ENCODE results near the gene GRXCR1. TPM values are rescaled to one million over a fixed set of nuclear protein-coding genes. Genes with fewer than 3 reads are reported as not detected.

The GRXCR1 gene
- total RNA-seq, 4 donors from 2014 or later = not detected

GRCh38 chr4:42906341-42906740 lies 13.8 kb downstream of the GRXCR1 start:
- TF ChIP-seq EP300 (IDR thresholded peaks at IDR 0.05) = no peak
- no peak for TF ChIP-seq POLR2A (IDR thresholded peaks at IDR 0.05; ENCODE audit: low read depth)
- TF ChIP-seq POLR2AphosphoS5 (IDR thresholded peaks at IDR 0.05) = no peak
- TF ChIP-seq CTCF (IDR thresholded peaks at IDR 0.05) = no peak
- Histone ChIP-seq H3K27me3 (no peaks in the 10 kb centered on the region), H3K27ac (replicated peaks in 1 of 4) (no peak overlapping the region), H3K4me3 (no peak overlapping the region), H3K4me1 (no peaks in the 10 kb centered on the region), H3K9me3 (peaks cover 0 to 2% (median 0%) of the 10 kb centered on the region in 4 donors), H3K36me3 (no peaks in the 10 kb centered on the region)
- 96% methylated on average over 1 of the region's 1 CpG for WGBS
- intact Hi-C loops (cut with DNase I) = no loop called here
- DNase-seq (ENCODE audit: extremely low spot score) = no peak

GRCh38 chr4:42906891-42907759 lies 14.6 kb downstream of the GRXCR1 start:
- Histone ChIP-seq H3K27ac (replicated peaks in 1 of 4) (no peak overlapping the region), H3K9me3 (no peaks in the 10 kb centered on the region), H3K36me3 (no peaks in the 10 kb centered on the region), H3K4me1 (no peaks in the 10 kb centered on the region), H3K27me3 (no peaks in the 10 kb centered on the region), H3K4me3 (no peak overlapping the region)
- DNase-seq (ENCODE audit: extremely low spot score) = no peak
- TF ChIP-seq POLR2A (IDR thresholded peaks at IDR 0.05; ENCODE audit: low read depth) (no peak), CTCF (IDR thresholded peaks at IDR 0.05) (no peak), EP300 (IDR thresholded peaks at IDR 0.05) (no peak), POLR2AphosphoS5 (IDR thresholded peaks at IDR 0.05) (no peak)
- intact Hi-C loops (cut with DNase I) = no loop called here
- WGBS = 73% methylated on average over 6 of the region's 6 CpGs

- Histone ChIP-seq H3K27ac (replicated peaks in 1 of 4) (no peak overlapping the region), H3K4me1 (no peaks in the 10 kb centered on the region), H3K27me3 (no peaks in the 10 kb centered on the region), H3K4me3 (no peak overlapping the region), H3K36me3 (no peaks in the 10 kb centered on the region), H3K9me3 (no peaks in the 10 kb centered on the region)
- no peak for DNase-seq (ENCODE audit: extremely low spot score)
- intact Hi-C loops (cut with DNase I) = no loop called here
- WGBS = 71% methylated on average over 5 of the region's 5 CpGs
- no peak for TF ChIP-seq EP300 (IDR thresholded peaks at IDR 0.05)
- no peak for TF ChIP-seq POLR2AphosphoS5 (IDR thresholded peaks at IDR 0.05)
- TF ChIP-seq POLR2A (IDR thresholded peaks at IDR 0.05; ENCODE audit: low read depth) = no peak
- no peak for TF ChIP-seq CTCF (IDR thresholded peaks at IDR 0.05)
Observed at GRCh38 chr4:42910459-42910858, 17.9 kb downstream of the GRXCR1 start.

- H3K4me3 ChIP-seq = no peak overlapping the region
- no peak for TF ChIP-seq EP300 (IDR thresholded peaks at IDR 0.05)
- no peak for TF ChIP-seq POLR2A (IDR thresholded peaks at IDR 0.05; ENCODE audit: low read depth)
- no peak for TF ChIP-seq POLR2AphosphoS5 (IDR thresholded peaks at IDR 0.05)
- TF ChIP-seq CTCF (IDR thresholded peaks at IDR 0.05) = no peak
- H3K27me3 ChIP-seq = no peaks in the 10 kb centered on the region
- WGBS = 84% methylated on average over 4 of the region's 4 CpGs
- DNase-seq (ENCODE audit: extremely low spot score) = no peak
- no peak overlapping the region for H3K27ac ChIP-seq (replicated peaks in 1 of 4)
- no peaks in the 10 kb centered on the region for H3K4me1 ChIP-seq
- no peaks in the 10 kb centered on the region for H3K9me3 ChIP-seq
- intact Hi-C loops (cut with DNase I) = no loop called here
- no peaks in the 10 kb centered on the region for H3K36me3 ChIP-seq
Observed at GRCh38 chr4:42914937-42915336, 22.4 kb downstream of the GRXCR1 start.
